Panc1 (cell line): ENCODE measurements around the gene OVOL2. TPM values are rescaled to one million over a fixed set of nuclear protein-coding genes. Genes with fewer than 3 reads are reported as not detected.
A peak's percentile ranks its signal among the peaks of the same experiment; 100 is the strongest.

Experiments used
- ATAC-seq: fragments of 200-7000 bp; cut with Tn5 transposase; 2 replicates; pipeline ENCODE4 v1.9.1; 2020; ENCODE audit warnings: mild to moderate bottlenecking, moderate library complexity
- BruUV-seq: library from RNA; stranded (reverse); fragments of 400-500 nt; replicated peaks from 2 replicates; lab custom pipeline; 2021; lab: Mats Ljungman, UMichigan
- CTCF ChIA-PET: fragments of 300-600 bp; sonication (Branson Sonifier 250); formaldehyde crosslinking; loops from one replicate; lab custom pipeline; 2022; ENCODE audit warnings: antibody characterized with exemption; lab: Charles Lee
- POLR2A ChIA-PET: fragments of 300-600 bp; sonication (Branson Sonifier 250); formaldehyde crosslinking; loops from one replicate; lab custom pipeline; 2022; ENCODE audit warnings: antibody characterized with exemption; lab: Charles Lee
- DNase-seq: peaks from one replicate; pipeline ENCODE4 v3.0.0-alpha.2; 2010; ENCODE audit warnings: low read depth, low spot score
- H3K27ac ChIP-seq: 2 replicates; pipeline ENCODE4 v1.5.1; 2011; ENCODE audit warnings: mild to moderate bottlenecking, low read length, inconsistent platforms
- H3K27me3 ChIP-seq: fragments of 200-500 bp; sonication (Bioruptor generic); 2 replicates; pipeline ENCODE4 v1.6.0; 2014; ENCODE audit warnings: low read length, inconsistent platforms; ENCODE audit not compliant: control insufficient read depth, insufficient read depth
- H3K36me3 ChIP-seq: fragments of 200-500 bp; sonication (Bioruptor generic); 2 replicates; pipeline ENCODE4 v1.5.1; 2014; ENCODE audit warnings: inconsistent platforms, mild to moderate bottlenecking, low read length, moderate library complexity; ENCODE audit not compliant: control insufficient read depth, insufficient read depth
- H3K4me1 ChIP-seq: 2 replicates; pipeline ENCODE4 v1.5.1; 2011; ENCODE audit warnings: inconsistent platforms, mild to moderate bottlenecking, low read length, moderate library complexity; ENCODE audit not compliant: control insufficient read depth, insufficient read depth
- H3K4me3 ChIP-seq, 2 experiments: 2 replicates each; pipeline ENCODE4 v1.5.1; 2011 to 2012; ENCODE audit warnings: low read depth in 2 of 2, low read length in 2 of 2, mild to moderate bottlenecking in 2 of 2, inconsistent platforms in 1 of 2, moderate library complexity in 1 of 2
- H3K9me3 ChIP-seq: fragments of 200-500 bp; sonication (Bioruptor generic); 2 replicates; pipeline ENCODE4 v1.5.1; 2014; ENCODE audit warnings: low read depth, mild to moderate bottlenecking, inconsistent platforms, low read length, moderate library complexity; ENCODE audit not compliant: control insufficient read depth, insufficient read depth
- CTCF ChIP-seq: fragments of 450-650 bp; IDR thresholded peaks from 2 replicates; pipeline ENCODE4 v1.5.1; 2017; ENCODE audit warnings: mild to moderate bottlenecking
- POLR2AphosphoS5 ChIP-seq: IDR thresholded peaks from 2 replicates; pipeline ENCODE4 v1.6.1; 2012; ENCODE audit warnings: mild to moderate bottlenecking, low read depth, low read length, moderate library complexity
- REST ChIP-seq, 2 experiments: IDR thresholded peaks; 2 replicates each; pipeline ENCODE4 v1.6.1; 2011 to 2012; ENCODE audit warnings: low read depth in 2 of 2, control low read depth in 1 of 2, low read length in 1 of 2, mild to moderate bottlenecking in 1 of 2, moderate library complexity in 1 of 2; ENCODE audit not compliant: insufficient read depth in 1 of 2
- SIN3A ChIP-seq: IDR thresholded peaks from 2 replicates; pipeline ENCODE4 v1.6.1; 2012; ENCODE audit warnings: low read depth, mild to moderate bottlenecking, low read length, moderate library complexity, borderline replicate concordance; ENCODE audit not compliant: insufficient read depth
- TCF7L2 ChIP-seq: IDR thresholded peaks from 2 replicates; pipeline ENCODE4 v1.6.1; 2011; ENCODE audit warnings: mild to moderate bottlenecking, low read depth, low read length, inconsistent platforms
- in situ Hi-C: cut with HindIII; loops from 2 replicates; pipeline ENCODE4 v1.10.0; 2016; ENCODE audit warnings: low sequenced_read_pairs, low pct_unique_long_range_greater_than_20kb
- intact Hi-C: fragments of 100-400 bp; cut with micrococcal nuclease; formaldehyde crosslinking; loops from one replicate; pipeline ENCODE4 v1.10.0; 2022; ENCODE audit not compliant: unreplicated experiment
- total RNA-seq: library from RNA; stranded (reverse); gene quantifications from one replicate; pipeline ENCODE4 v1.2.1, GENCODE V29; 2021; ENCODE audit not compliant: unreplicated experiment

OVOL2 gene
- total RNA-seq, 1 experiment from 2014 or later, result 0.77 TPM

DNA sequence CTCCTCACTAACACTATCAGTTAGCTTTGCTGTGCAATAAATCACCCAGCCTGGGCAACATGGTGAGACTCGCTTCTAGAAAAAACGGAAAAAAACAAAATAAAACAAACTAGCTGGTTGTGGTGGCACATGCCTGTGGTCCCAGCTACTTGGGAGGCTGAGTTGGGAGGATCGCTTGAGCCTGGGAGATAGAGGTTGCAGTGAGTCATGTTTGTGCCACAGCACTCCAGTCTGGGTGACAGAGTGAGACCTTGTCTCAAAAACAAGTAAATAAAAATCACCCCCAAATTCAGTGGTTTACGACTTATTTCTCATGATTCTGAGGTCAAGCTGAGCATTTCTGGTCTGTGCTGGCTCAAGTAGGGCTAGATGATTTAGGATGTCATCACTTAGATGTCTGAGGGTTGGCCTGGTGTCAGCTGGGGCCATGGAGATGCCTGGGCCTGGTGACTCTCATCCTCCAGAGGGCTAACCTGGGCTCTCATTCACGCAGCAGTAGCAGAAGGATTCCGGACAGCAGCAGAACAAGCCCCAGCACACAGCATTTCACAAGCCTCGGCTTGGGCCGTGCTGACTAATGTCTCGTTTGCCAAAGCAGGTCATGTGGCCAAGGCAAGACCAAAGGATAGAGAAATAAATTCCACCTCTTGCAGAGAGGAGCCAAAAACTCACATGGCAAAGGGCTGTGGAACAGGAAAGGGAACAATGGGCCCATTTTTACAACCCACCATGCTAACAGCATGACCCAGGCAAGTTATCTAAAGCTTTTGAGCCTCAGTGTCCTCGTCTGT is 56.4 kb downstream of the OVOL2 start:
- H3K27ac ChIP-seq, result no peak overlapping the region
- intact Hi-C loops, result no loop called here
- ATAC-seq, result peak; percentile 57
- no peak overlapping the region for H3K4me3 ChIP-seq
- H3K36me3 ChIP-seq, result no peaks in the 10 kb centered on the region
- POLR2A ChIA-PET, result no interaction called here
- no peaks in the 10 kb centered on the region for H3K9me3 ChIP-seq
- no TSS peak for BruUV-seq
- H3K4me1 ChIP-seq, result no peaks in the 10 kb centered on the region; the same call in 1 of the 2 replicates
- CTCF ChIA-PET, result interaction anchor here (0.6 kb wide), 1 partner anchor 25 kb away, joined by 6 read pairs; no protein-coding TSS in a partner anchor
- TF ChIP-seq TCF7L2 (no peak), POLR2AphosphoS5 (no peak), SIN3A (no peak), REST (IDR thresholded peaks at IDR 0.05; ENCODE audit: insufficient read depth in 1 of 2, low read depth in 2 of 2, low read length in 1 of 2) (no peak), CTCF (no peak)
- H3K27me3 ChIP-seq, result no peaks in the 10 kb centered on the region
- no peak for DNase-seq
- in situ Hi-C loops, result no loop called here

GRCh38 chr20:17999566-17999965 is 58.1 kb downstream of the OVOL2 start:
- ATAC-seq, result no peak
- no peak for DNase-seq
- intact Hi-C loops (loop anchor here (10.0 kb wide), 1 partner anchor 495 kb away; no protein-coding TSS in a partner anchor), in situ Hi-C loops (no loop called here)
- H3K4me1 ChIP-seq, result no peaks in the 10 kb centered on the region; the same call in 1 of the 2 replicates
- H3K36me3 ChIP-seq, result no peaks in the 10 kb centered on the region
- no peak overlapping the region for H3K4me3 ChIP-seq
- H3K9me3 ChIP-seq, result no peaks in the 10 kb centered on the region
- no peaks in the 10 kb centered on the region for H3K27me3 ChIP-seq
- BruUV-seq, result no TSS peak
- ChIA-PET CTCF (no interaction called here), POLR2A (no interaction called here)
- TF ChIP-seq CTCF, result no peak
- no peak for TF ChIP-seq POLR2AphosphoS5
- no peak for TF ChIP-seq REST (IDR thresholded peaks at IDR 0.05; ENCODE audit: insufficient read depth in 1 of 2, low read depth in 2 of 2, low read length in 1 of 2)
- TF ChIP-seq TCF7L2, result no peak
- no peak for TF ChIP-seq SIN3A
- no peak overlapping the region for H3K27ac ChIP-seq
